T-helper 2 cell treated with Interferon-gamma antibody and Interleukin-4, amounts not matched to agents 5 μg/mL and 100 μg/mL, for 36 hours (primary cell): ENCODE data around the gene NKX6-2.
"Not testable (repeated sequence)": the region's sequence is repeated elsewhere in the genome, so short reads cannot be mapped to it uniquely, and the experiment has no call there.

Experiments
- DNase-seq: peaks from one replicate; pipeline ENCODE4 v3.0.0; 2021; ENCODE audit warnings: low spot score
- H3K27ac Mint-ChIP-seq: one replicate; pipeline ENCODE4 v1.8.0; 2021; ENCODE audit warnings: mild to moderate bottlenecking, mixed read lengths
- H3K27me3 Mint-ChIP-seq: one replicate; pipeline ENCODE4 v1.8.0; 2021; ENCODE audit warnings: low read depth, mixed read lengths
- H3K36me3 Mint-ChIP-seq: one replicate; pipeline ENCODE4 v1.8.0; 2021; ENCODE audit warnings: low read depth, mixed read lengths
- H3K4me1 Mint-ChIP-seq: one replicate; pipeline ENCODE4 v1.8.0; 2021; ENCODE audit warnings: low read depth, mixed read lengths
- H3K4me3 Mint-ChIP-seq: one replicate; pipeline ENCODE4 v1.8.0; 2022; ENCODE audit warnings: mild to moderate bottlenecking, moderate library complexity, mixed read lengths
- H3K9me3 Mint-ChIP-seq: one replicate; pipeline ENCODE4 v1.8.0; 2021; ENCODE audit warnings: mixed read lengths

NKX6-2 gene

DNA sequence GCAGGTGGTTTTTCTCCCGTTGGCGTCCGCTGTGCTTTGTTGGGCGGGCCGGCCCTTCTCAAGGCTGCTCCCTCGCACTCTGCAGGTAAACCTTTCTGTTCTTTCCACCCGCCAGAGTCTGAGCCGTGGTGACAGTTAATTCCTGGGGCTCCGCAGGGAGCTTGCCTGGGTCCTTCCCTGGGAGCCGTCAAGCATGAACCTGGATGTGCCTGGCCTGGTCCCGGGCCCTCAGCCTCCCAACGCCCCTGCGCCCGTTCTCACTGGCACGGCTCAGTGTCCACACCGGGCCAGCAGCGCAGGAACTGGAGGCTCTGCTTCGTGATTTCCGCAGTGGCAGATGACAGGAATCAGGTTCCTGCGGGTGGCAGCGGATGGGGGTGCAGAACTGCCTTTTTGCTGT lies 10.9 kb upstream of the NKX6-2 start:
- H3K27ac Mint-ChIP-seq: no peak overlapping the region
- no peaks in the 10 kb centered on the region for H3K27me3 Mint-ChIP-seq
- no peaks in the 10 kb centered on the region for H3K9me3 Mint-ChIP-seq

DNA sequence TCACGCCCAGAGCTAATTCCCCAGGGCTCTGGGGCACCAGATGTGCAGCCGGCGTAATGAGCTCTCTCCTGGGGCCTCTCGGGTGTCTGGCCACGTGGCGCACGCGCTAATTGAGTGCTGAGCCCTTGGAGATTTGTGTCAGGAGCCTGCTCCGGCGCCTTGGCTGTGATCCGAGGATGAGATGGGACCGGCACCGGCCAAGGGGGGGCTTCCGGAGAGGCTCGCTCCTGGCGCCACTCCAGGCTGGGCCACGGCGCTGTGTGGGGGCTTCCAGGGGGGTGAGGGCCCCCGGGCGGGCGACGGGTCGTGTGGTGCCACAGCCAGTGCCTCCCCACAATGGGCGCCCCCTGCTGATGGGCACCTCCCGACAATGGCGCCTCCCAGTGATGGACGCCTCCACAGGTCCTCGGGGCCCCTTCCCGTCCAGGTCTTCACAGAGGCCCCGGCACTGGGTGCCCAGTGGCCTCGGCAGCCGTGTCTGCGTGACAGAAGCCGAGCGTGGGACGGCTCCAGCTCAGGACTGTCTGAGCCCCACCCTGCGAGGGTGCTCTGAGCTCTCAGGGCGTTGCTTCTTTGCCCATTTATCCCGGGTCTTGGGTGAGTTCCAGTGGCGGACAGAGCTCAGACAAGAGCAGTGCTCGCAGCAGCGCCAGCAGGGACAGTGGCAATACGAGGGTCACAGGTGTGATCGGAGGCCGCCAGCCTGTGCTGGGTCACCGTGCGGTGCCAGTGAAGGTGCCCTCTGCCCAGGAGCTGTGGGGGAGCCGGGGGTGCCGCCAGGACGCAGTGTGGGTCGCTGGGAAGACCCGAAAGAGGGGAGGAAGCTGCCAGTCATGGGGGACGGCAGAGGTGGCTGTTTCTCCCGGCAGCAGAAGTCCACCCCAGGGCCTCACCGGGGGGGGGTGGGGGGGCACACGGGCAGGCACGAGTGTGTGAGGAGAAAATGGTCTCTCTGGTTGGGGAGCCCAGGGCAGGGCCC lies 8.2 kb upstream of the NKX6-2 start:
- Mint-ChIP-seq H3K4me1 (no peaks in the 10 kb centered on the region), H3K4me3 (no peak overlapping the region), H3K9me3 (no peaks in the 10 kb centered on the region), H3K27me3 (peaks cover 5% of the 10 kb centered on the region), H3K36me3 (no peaks in the 10 kb centered on the region), H3K27ac (no peak overlapping the region)
- DNase-seq: no peak

More for the DNA sequence above, 10.9 kb upstream of the NKX6-2 start:
- H3K4me3 Mint-ChIP-seq: no peak overlapping the region
- H3K4me1 Mint-ChIP-seq: no peaks in the 10 kb centered on the region
- DNase-seq: no peak
- no peaks in the 10 kb centered on the region for H3K36me3 Mint-ChIP-seq

DNA sequence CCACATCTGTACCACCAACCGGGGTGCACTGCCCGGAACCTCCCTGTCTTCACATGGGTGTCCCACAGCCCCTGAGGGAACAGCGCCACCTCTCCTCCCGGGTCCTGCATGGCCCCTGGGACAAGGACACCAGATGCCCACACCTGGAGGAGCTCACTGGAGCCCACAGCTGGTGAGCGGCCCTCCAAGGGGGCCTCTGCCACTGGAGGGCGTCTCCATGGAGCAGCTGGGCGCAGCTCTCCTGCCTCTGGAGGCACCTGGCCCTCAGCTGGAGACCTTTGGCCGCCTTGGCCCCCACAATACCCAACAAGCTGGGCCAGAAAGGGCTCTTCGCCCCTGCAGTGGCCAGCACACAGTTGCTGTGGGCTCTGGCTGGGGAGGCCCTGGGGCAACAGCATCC lies 7.3 kb upstream of the NKX6-2 start:
- Mint-ChIP-seq H3K27ac (no peak overlapping the region), H3K4me3 (no peak overlapping the region), H3K9me3 (no peaks in the 10 kb centered on the region), H3K27me3 (peaks cover 9% of the 10 kb centered on the region), H3K4me1 (no peaks in the 10 kb centered on the region), H3K36me3 (no peaks in the 10 kb centered on the region)
- DNase-seq: no peak

DNA sequence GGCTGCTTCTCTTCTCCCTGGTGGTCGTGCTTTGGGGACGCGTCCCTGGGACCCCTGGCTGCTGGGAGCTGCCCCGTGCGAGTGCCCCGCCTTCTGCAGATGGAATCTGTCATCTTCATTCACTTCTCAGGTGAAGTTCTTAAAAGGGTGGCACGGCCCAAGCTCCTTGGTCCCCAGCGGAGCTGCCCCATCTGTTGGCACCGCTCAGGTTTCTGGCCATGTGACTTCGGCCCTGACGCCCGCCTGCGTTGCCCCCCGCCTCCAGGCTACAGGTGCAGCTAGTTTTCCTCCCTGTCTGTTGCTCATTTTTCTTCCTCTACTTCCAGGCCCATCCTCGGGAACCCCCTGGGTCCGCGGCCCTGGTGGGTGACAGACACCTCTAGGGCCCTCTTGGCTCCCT lies 6.8 kb upstream of the NKX6-2 start:
- no peak for DNase-seq
- Mint-ChIP-seq H3K27me3 (peaks cover 10% of the 10 kb centered on the region), H3K4me3 (no peak overlapping the region), H3K4me1 (no peaks in the 10 kb centered on the region), H3K36me3 (no peaks in the 10 kb centered on the region), H3K9me3 (no peaks in the 10 kb centered on the region), H3K27ac (no peak overlapping the region)

GRCh38 chr10:132792099-132792498 lies 6.2 kb upstream of the NKX6-2 start:
- H3K4me1 Mint-ChIP-seq, H3K4me3 Mint-ChIP-seq, DNase-seq, H3K36me3 Mint-ChIP-seq, H3K27me3 Mint-ChIP-seq, H3K9me3 Mint-ChIP-seq, H3K27ac Mint-ChIP-seq: not testable (repeated sequence)

GRCh38 chr10:132790934-132791829 lies 5.2 kb upstream of the NKX6-2 start:
- Mint-ChIP-seq H3K9me3 (no peaks in the 10 kb centered on the region), H3K4me1 (no peaks in the 10 kb centered on the region), H3K36me3 (no peaks in the 10 kb centered on the region), H3K4me3 (no peak overlapping the region), H3K27me3 (peaks cover 11% of the 10 kb centered on the region), H3K27ac (no peak overlapping the region)
- DNase-seq: no peak

DNA sequence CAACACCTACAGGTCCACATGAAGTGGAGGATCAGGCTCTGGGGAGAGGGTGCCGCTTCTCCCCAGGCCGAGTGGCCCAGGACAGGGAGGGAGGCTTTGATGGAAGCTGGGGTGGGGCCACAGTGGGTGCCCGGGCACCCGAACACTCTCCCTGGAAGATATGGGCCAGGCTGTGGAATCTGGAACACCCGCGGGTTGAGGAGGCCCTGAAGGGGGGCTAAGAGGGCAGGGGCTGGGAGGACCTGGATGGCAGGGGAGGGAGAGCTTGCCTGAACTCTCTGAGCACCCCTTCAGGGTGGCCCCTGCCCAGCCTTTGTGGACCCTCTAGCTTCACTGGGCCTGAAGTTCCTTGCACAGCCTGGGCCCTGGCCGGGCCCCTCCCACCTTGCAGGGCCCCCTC lies 4.5 kb upstream of the NKX6-2 start:
- Mint-ChIP-seq H3K27me3 (peaks cover 11% of the 10 kb centered on the region), H3K4me3 (no peak overlapping the region), H3K4me1 (no peaks in the 10 kb centered on the region), H3K36me3 (no peaks in the 10 kb centered on the region), H3K27ac (no peak overlapping the region), H3K9me3 (no peaks in the 10 kb centered on the region)
- no peak for DNase-seq

- DNase-seq: no peak
- Mint-ChIP-seq H3K27me3 (peaks cover 11% of the 10 kb centered on the region), H3K4me3 (no peak overlapping the region), H3K4me1 (no peaks in the 10 kb centered on the region), H3K27ac (no peak overlapping the region), H3K36me3 (no peaks in the 10 kb centered on the region), H3K9me3 (no peaks in the 10 kb centered on the region)
These were observed 3.8 kb upstream of the NKX6-2 start for GRCh38 chr10:132789659-132790148.

DNA sequence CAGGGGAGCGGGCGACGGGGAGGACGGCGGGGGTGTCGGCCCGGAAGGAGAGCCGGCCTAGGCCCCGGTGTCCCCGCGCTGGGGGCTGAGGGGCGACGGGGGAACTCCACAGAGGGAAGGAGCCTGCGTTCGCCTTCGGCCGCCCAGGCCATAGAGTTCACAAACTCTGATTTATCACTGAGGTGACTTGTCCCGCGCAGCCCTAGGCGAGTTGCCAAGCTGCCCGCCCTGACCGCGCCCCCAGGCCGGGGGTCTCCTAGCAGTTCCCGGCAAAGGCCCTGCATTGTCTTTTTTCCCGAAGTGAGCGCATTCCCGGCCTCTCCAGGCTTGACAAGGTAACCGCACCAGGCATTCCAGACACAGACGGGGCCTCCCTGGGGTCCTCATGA lies 2.9 kb upstream of the NKX6-2 start:
- Mint-ChIP-seq H3K27ac (no peak overlapping the region), H3K4me1 (no peaks in the 10 kb centered on the region), H3K27me3 (peaks cover 14% of the 10 kb centered on the region), H3K9me3 (no peaks in the 10 kb centered on the region), H3K36me3 (no peaks in the 10 kb centered on the region), H3K4me3 (no peak overlapping the region)
- no peak for DNase-seq

DNA sequence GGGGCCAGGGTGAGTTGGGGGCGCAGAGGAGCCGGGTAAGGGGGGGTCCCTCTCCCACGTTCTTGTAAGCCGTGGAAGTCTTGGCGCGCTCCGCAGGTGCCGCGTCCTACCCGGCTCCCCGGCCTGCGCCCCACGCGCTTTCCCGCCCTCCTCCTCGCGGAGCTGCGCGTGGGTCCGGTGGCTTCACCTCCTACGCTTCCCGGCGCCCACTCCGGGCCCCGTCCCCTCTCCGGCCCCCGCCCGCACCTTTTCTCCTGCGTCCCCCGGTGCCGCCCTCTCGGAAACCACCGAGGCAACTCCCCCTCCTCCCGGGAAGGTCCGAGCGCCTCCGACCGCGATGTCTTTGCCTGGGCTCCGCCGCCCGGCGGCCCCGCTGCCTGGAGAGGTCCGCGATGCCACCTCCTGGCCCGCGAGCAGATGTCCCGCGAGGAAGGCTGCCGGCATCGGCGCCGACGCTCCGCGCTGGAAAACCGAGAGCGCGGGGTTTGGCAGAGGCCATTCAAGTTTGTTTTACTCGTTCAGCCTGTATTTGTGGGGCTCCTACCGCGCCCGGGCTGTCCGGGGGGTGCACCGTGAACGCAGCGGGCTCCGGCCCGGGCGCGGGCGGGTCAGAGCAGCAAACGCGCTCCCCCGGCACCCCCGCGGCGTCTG lies 2.4 kb upstream of the NKX6-2 start:
- H3K27me3 Mint-ChIP-seq: peaks cover 19% of the 10 kb centered on the region
- H3K36me3 Mint-ChIP-seq: peaks cover 4% of the 10 kb centered on the region
- no peaks in the 10 kb centered on the region for H3K9me3 Mint-ChIP-seq
- DNase-seq: no peak
- no peaks in the 10 kb centered on the region for H3K4me1 Mint-ChIP-seq
- H3K27ac Mint-ChIP-seq: no peak overlapping the region
- no peak overlapping the region for H3K4me3 Mint-ChIP-seq

DNA sequence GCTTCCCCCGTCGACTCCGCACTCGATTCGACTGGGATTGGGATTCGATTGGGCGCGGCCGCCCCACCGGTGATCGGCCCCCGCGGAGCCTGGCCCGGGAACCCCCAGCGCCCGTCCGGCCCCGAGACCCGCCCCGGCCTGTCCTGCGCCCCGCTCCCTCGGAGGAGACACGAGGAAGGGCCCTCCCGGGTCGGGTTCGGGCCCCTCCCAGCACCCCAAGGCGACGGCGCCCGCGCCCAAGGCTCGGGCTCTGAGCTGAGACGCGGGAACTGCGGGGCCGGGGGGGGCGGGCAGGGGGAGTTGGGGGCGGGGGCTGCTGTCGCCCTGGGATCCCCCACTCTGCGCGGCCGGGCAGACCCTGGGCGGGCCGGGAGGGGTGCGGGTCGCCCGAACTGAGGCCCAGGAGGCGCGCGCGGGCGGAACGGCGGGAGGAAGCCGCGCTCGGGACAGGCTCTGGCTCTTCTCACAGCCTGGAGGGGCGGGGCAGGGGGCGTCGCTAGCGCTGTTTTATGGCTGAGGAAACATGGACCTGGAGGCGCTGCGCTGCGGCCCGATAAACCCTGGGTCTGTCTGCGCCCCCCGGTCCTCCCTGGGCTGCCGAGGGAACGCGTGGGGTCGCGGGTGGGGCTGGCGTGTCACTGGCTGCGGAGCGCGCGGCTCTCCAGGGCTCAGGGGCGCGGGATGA lies 1.7 kb upstream of the NKX6-2 start:
- H3K9me3 Mint-ChIP-seq: no peaks in the 10 kb centered on the region
- peaks cover 25% of the 10 kb centered on the region for H3K27me3 Mint-ChIP-seq
- no peak for DNase-seq
- no peaks in the 10 kb centered on the region for H3K4me1 Mint-ChIP-seq
- H3K36me3 Mint-ChIP-seq: peaks cover 5% of the 10 kb centered on the region
- no peak overlapping the region for H3K4me3 Mint-ChIP-seq
- H3K27ac Mint-ChIP-seq: no peak overlapping the region

DNA sequence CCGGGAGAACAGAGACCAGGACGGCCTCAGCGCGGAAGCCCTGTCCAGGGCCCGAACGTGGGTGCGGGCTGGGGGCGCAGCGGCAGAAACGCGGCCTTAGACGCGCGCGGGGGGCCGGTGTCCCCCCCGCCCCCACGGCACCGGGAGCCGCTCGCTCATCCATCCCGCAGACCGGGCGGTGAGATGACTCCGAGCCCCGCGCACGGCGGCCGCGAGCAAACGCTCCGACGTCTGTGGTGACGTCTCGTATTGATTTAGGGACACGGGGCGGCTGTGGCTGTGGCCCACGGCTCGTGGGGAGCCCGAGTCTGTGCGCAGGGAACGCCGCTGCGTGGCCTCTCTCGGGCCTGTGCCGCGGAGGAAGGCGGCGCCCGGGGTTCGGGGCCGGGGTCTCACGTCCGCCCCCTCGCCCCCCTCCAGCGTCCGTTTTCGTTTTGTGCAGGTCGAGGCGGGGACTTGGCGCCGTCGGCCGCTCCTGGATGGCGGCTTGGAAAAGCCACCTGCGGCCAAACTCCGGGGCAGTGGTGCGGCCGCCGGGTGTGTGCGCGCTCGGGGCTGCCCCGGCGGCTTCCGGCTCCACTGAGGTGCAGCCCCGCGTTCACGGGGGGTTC lies 1.0 kb upstream of the NKX6-2 start:
- H3K4me3 Mint-ChIP-seq: no peak overlapping the region
- H3K36me3 Mint-ChIP-seq: peaks cover 5% of the 10 kb centered on the region
- H3K9me3 Mint-ChIP-seq: no peaks in the 10 kb centered on the region
- no peak for DNase-seq
- H3K4me1 Mint-ChIP-seq: no peaks in the 10 kb centered on the region
- peaks cover 27% of the 10 kb centered on the region for H3K27me3 Mint-ChIP-seq
- no peak overlapping the region for H3K27ac Mint-ChIP-seq

DNA sequence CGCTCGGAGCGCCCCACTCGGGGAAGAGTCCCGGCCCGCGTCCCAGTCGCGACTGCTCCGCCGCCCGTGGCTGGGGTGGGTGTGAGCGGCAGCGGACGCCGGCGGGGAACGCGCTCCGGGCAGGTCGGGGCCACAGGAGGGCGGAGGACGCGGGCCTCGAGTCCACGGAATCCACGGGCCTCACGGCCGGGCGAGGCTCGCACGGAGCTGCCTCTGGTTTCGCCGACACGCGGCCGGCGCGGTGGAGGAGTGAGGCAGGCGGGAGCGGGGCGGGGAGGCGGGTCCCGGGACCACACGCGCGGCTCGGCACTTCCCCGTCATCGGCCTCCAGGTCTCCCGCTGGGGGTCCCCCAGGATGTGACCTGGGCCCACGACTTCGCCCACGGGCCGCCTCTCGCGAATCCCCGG lies 533 bp upstream of the NKX6-2 start:
- no peak for DNase-seq
- Mint-ChIP-seq H3K9me3 (no peaks in the 10 kb centered on the region), H3K4me1 (no peaks in the 10 kb centered on the region), H3K27me3 (peaks cover 27% of the 10 kb centered on the region), H3K36me3 (peaks cover 5% of the 10 kb centered on the region), H3K27ac (no peak overlapping the region), H3K4me3 (no peak overlapping the region)
